H1 (cell line): Measurements from ENCODE around the gene TTL. TPM values are rescaled to one million over a fixed set of nuclear protein-coding genes. Genes with fewer than 3 reads are reported as not detected.
"Not testable (repeated sequence)": the region's sequence is repeated elsewhere in the genome, so short reads cannot be mapped to it uniquely, and the experiment has no call there.

Source experiments
- CTCF ChIA-PET: fragments of 300-600 bp; sonication (Branson Sonifier 250); formaldehyde crosslinking; loops from one replicate; lab custom pipeline; 2021; ENCODE audit not compliant: partially characterized antibody; lab: Charles Lee
- POLR2A ChIA-PET: fragments of 300-600 bp; sonication (Branson Sonifier 250); formaldehyde crosslinking; loops from one replicate; lab custom pipeline; 2021; ENCODE audit warnings: inconsistent platforms; ENCODE audit not compliant: partially characterized antibody; lab: Charles Lee
- DNase-seq, 2 experiments: peaks; one replicate each; pipeline versions ENCODE4 v3.0.0 to v3.0.0-alpha.2; 2010 to 2022; ENCODE audit warnings: low spot score in 2 of 2, low read depth in 1 of 2, mixed read lengths in 1 of 2
- FAIRE-seq: peaks from 2 replicates; lab custom pipeline; 2011; peaks lifted over from hg19 to GRCh38; lab: Jason Lieb, UNC
- H2AFZ ChIP-seq: 2 replicates; pipeline ENCODE4 v1.8.1; 2012; ENCODE audit warnings: low read length, inconsistent platforms
- H2AK5ac ChIP-seq: 2 replicates; pipeline ENCODE4 v1.6.1; 2013; ENCODE audit warnings: low read depth, low read length
- H2BK120ac ChIP-seq: replicated peaks from 2 replicates; pipeline ENCODE3; 2013; ENCODE audit warnings: low read depth, low read length, inconsistent platforms
- H2BK12ac ChIP-seq: 2 replicates; pipeline ENCODE4 v1.6.1; 2013; ENCODE audit warnings: low read depth, low read length
- H2BK15ac ChIP-seq: 2 replicates; pipeline ENCODE4 v1.6.1; 2013; ENCODE audit warnings: low read length
- H2BK20ac ChIP-seq: 2 replicates; pipeline ENCODE4 v1.6.1; 2013; ENCODE audit warnings: low read length
- H2BK5ac ChIP-seq: 2 replicates; pipeline ENCODE4 v1.6.1; 2013; ENCODE audit warnings: low read depth, low read length
- H3K14ac ChIP-seq: 2 replicates; pipeline ENCODE4 v1.6.1; 2013; ENCODE audit warnings: inconsistent platforms; ENCODE audit not compliant: insufficient read length
- H3K18ac ChIP-seq: 2 replicates; pipeline ENCODE4 v1.6.1; 2013; ENCODE audit warnings: low read length; ENCODE audit errors: extremely low read depth
- H3K23ac ChIP-seq: 2 replicates; pipeline ENCODE4 v1.6.1; 2013; ENCODE audit warnings: inconsistent platforms; ENCODE audit not compliant: insufficient read length
- H3K23me2 ChIP-seq: 2 replicates; pipeline ENCODE4 v1.6.1; 2013; ENCODE audit warnings: low read depth, low read length
- H3K27ac ChIP-seq: 2 replicates; pipeline ENCODE4 v1.6.1; 2011; ENCODE audit warnings: low read depth, low read length, inconsistent platforms
- H3K27me3 ChIP-seq, 4 experiments: replicated peaks in 1 of 4; 1 replicate in 1 of 4; 2 replicates in 3 of 4; pipeline versions ENCODE4 v1.6.1 to v1.8.1; 2011 to 2013; ENCODE audit warnings: low read length in 3 of 4, mild to moderate bottlenecking in 3 of 4, inconsistent platforms in 2 of 4, mixed read lengths in 2 of 4, moderate library complexity in 1 of 4; ENCODE audit not compliant: control insufficient read depth in 3 of 4, insufficient read depth in 3 of 4; ENCODE audit errors: extremely low read depth in 1 of 4
- H3K36me3 ChIP-seq, 4 experiments: 2 replicates each; pipeline versions ENCODE4 v1.6.1 to v1.8.1; 2011 to 2013; ENCODE audit warnings: mild to moderate bottlenecking in 4 of 4, low read length in 3 of 4, moderate library complexity in 2 of 4, control low read depth in 1 of 4, inconsistent platforms in 1 of 4; ENCODE audit not compliant: insufficient read depth in 4 of 4, control insufficient read depth in 2 of 4
- H3K4ac ChIP-seq: replicated peaks from 2 replicates; pipeline ENCODE3; 2013; ENCODE audit warnings: low read length, low read depth, mixed read lengths, inconsistent platforms; ENCODE audit not compliant: insufficient read length
- H3K4me1 ChIP-seq, 4 experiments: replicated peaks in 1 of 4; 1 replicate in 1 of 4; 2 replicates in 3 of 4; pipeline versions ENCODE4 v1.6.1 to v1.8.1; 2011 to 2013; ENCODE audit warnings: low read length in 3 of 4, inconsistent platforms in 2 of 4, mixed read lengths in 1 of 4; ENCODE audit not compliant: insufficient read depth in 4 of 4, control insufficient read depth in 3 of 4
- H3K4me2 ChIP-seq, 2 experiments: 2 replicates each; pipeline versions ENCODE4 v1.6.1 to v1.8.1; 2011 to 2013; ENCODE audit warnings: low read depth in 2 of 2, low read length in 2 of 2, control low read depth in 1 of 2, inconsistent platforms in 1 of 2, mild to moderate bottlenecking in 1 of 2; ENCODE audit not compliant: insufficient read depth in 1 of 2
- H3K4me3 ChIP-seq, 4 experiments: fragments of 200-600, 300-600 bp in 1 of 4; sonication (generic), shearing (Covaris generic), sonication (Bioruptor Twin) in 1 of 4; 2 replicates each; pipeline versions ENCODE4 v1.5.1 to v1.8.1; 2011 to 2016; ENCODE audit warnings: low read length in 4 of 4, low read depth in 3 of 4, control low read depth in 2 of 4, inconsistent platforms in 2 of 4, mild to moderate bottlenecking in 2 of 4, mixed read lengths in 1 of 4, moderate library complexity in 1 of 4; ENCODE audit not compliant: insufficient read depth in 2 of 4; ENCODE audit errors: extremely low read depth in 1 of 4
- H3K56ac ChIP-seq: replicated peaks from 2 replicates; pipeline ENCODE3; 2013; ENCODE audit warnings: low read depth, mild to moderate bottlenecking, mixed read lengths, low read length, inconsistent platforms; ENCODE audit not compliant: insufficient read length
- H3K79me1 ChIP-seq: 2 replicates; pipeline ENCODE4 v1.6.1; 2013; ENCODE audit warnings: low read depth, low read length, control low read depth
- H3K79me2 ChIP-seq, 2 experiments: 2 replicates each; pipeline versions ENCODE4 v1.6.1 to v1.8.1; 2012 to 2013; ENCODE audit warnings: low read length in 2 of 2, mild to moderate bottlenecking in 2 of 2, inconsistent platforms in 1 of 2; ENCODE audit not compliant: insufficient read depth in 2 of 2, control insufficient read depth in 1 of 2
- H3K9ac ChIP-seq, 4 experiments: replicated peaks in 1 of 4; 1 replicate in 1 of 4; 2 replicates in 3 of 4; pipeline versions ENCODE4 v1.6.1 to v1.8.1; 2011 to 2013; ENCODE audit warnings: low read depth in 3 of 4, low read length in 3 of 4, control low read depth in 2 of 4, mild to moderate bottlenecking in 2 of 4, moderate library complexity in 2 of 4, inconsistent platforms in 1 of 4; ENCODE audit errors: extremely low read depth in 1 of 4
- H3K9me3 ChIP-seq, 2 experiments: 2 replicates each; pipeline versions ENCODE4 v1.6.1 to v1.8.1; 2012 to 2013; ENCODE audit warnings: mild to moderate bottlenecking in 2 of 2, moderate library complexity in 2 of 2, control low read depth in 1 of 2, inconsistent platforms in 1 of 2, low read depth in 1 of 2, low read length in 1 of 2, mixed read lengths in 1 of 2; ENCODE audit not compliant: insufficient read depth in 2 of 2
- H4K20me1 ChIP-seq, 2 experiments: replicated peaks in 1 of 2; 2 replicates each; pipeline versions ENCODE3 to v1.8.1; 2011 to 2013; ENCODE audit warnings: inconsistent platforms in 2 of 2, low read length in 2 of 2, mild to moderate bottlenecking in 1 of 2; ENCODE audit not compliant: insufficient read depth in 2 of 2, control insufficient read depth in 1 of 2
- H4K5ac ChIP-seq: 2 replicates; pipeline ENCODE4 v1.6.1; 2013; ENCODE audit warnings: low read length, low read depth, mixed read lengths, inconsistent platforms; ENCODE audit not compliant: insufficient read length
- H4K8ac ChIP-seq: 2 replicates; pipeline ENCODE4 v1.8.0; 2013; ENCODE audit warnings: mild to moderate bottlenecking, moderate library complexity, low read length, inconsistent platforms; ENCODE audit not compliant: insufficient read depth; ENCODE audit errors: extremely low read depth
- H4K91ac ChIP-seq: replicated peaks from 2 replicates; pipeline ENCODE3; 2013; ENCODE audit warnings: low read length, mixed read lengths, inconsistent platforms; ENCODE audit not compliant: insufficient read length
- TAF1 ChIP-seq: IDR thresholded peaks from 2 replicates; pipeline ENCODE4 v1.6.1; 2011; ENCODE audit warnings: mild to moderate bottlenecking, low read depth, low read length
- polyA plus RNA-seq, 7 experiments: library from polyadenylated mRNA; depleted of rRNA in 3 of 7; stranded (reverse) in 5 of 7; unstranded in 2 of 7; fragments of >200 nt in 5 of 7; fragments of 200-250 nt in 2 of 7; gene quantifications; 1 replicate in 5 of 7; 2 replicates in 1 of 7; 4 replicates in 1 of 7; pipeline versions ENCODE4 v1.2.1 to v1.2.3, GENCODE V29; 2011 to 2013; ENCODE audit warnings: missing spikeins in 2 of 7, mixed read lengths in 2 of 7
- total RNA-seq: library from RNA; stranded (reverse); fragmentation: NEBNext Ultra II Directional; extraction: Animal tissue kit (Norgen Biotek cat#: 25700); gene quantifications from 2 replicates; pipeline ENCODE4 v1.2.1, GENCODE V29; 2021

TTL gene
- total and polyA plus RNA-seq, 2 of the 8 experiments (the other 6 are each of a cell fraction or from before 2014, with no cell fraction given): 17.5 to 57.1 TPM

GRCh38 chr2:112534826-112535225, 52.9 kb downstream of the TTL start (continued):
- TF ChIP-seq TAF1: no peak
- TF ChIP-seq, all 59 proteins: peak for 0

GRCh38 chr2:112536665-112537064, 54.7 kb downstream of the TTL start:
- DNase-seq, H3K9me3 ChIP-seq, H2AK5ac ChIP-seq, H3K14ac ChIP-seq, H3K79me1 ChIP-seq, H2BK20ac ChIP-seq, H4K8ac ChIP-seq, H3K4me3 ChIP-seq, H3K9ac ChIP-seq, H2AFZ ChIP-seq, H3K18ac ChIP-seq, H3K27ac ChIP-seq, H4K91ac ChIP-seq, H3K4ac ChIP-seq, H4K20me1 ChIP-seq, H3K36me3 ChIP-seq, H3K4me1 ChIP-seq, H2BK15ac ChIP-seq, H3K23ac ChIP-seq, H3K27me3 ChIP-seq, H2BK120ac ChIP-seq, H3K56ac ChIP-seq, H3K79me2 ChIP-seq, H3K23me2 ChIP-seq, H2BK5ac ChIP-seq, FAIRE-seq, POLR2A ChIA-PET, H4K5ac ChIP-seq, H2BK12ac ChIP-seq, H3K4me2 ChIP-seq: not testable (repeated sequence)
- CTCF ChIA-PET: interaction anchor here (0.6 kb wide), 1 partner anchor 686 kb away, joined by 3 read pairs; no protein-coding TSS in a partner anchor
